ENCODE measurements around the gene KRTAP4-7. TPM values are rescaled to one million over a fixed set of nuclear protein-coding genes. Genes with fewer than 3 reads are reported as not detected.

KRTAP4-7 gene
- total RNA-seq, 1 experiment from 2014 or later = not detected

- no peaks in the 10 kb centered on the region; a peak in 1 of 7 replicates for H3K36me3 Mint-ChIP-seq (ENCODE audit: insufficient read depth in 1 of 3, low read depth in 3 of 3)
- H3T11ph ChIP-seq (ENCODE audit: low read length) = no peak overlapping the region
Observed at GRCh38 chr17:41057547-41057946, 26.4 kb upstream of the KRTAP4-7 start.

More at GRCh38 chr17:41057547-41057946, 26.4 kb upstream of the KRTAP4-7 start:
- H3K23me2 ChIP-seq (ENCODE audit: insufficient read length, low read depth, low read length, poor library complexity, severe bottlenecking) = no peaks in the 10 kb centered on the region
- no peak overlapping the region for H3K9ac ChIP-seq (ENCODE audit: extremely low read depth, insufficient read length, low read length)
- no peak overlapping the region for H3K23ac ChIP-seq (ENCODE audit: insufficient read length, low read depth, low read length)
- no peak for DNase-seq
- H3K27me3 ChIP-seq (ENCODE audit: insufficient read depth, low read length) = no peaks in the 10 kb centered on the region
- no peaks in the 10 kb centered on the region for H3K4me1 ChIP-seq (ENCODE audit: insufficient read depth, low read length)
- no peak overlapping the region for H4K8ac ChIP-seq (replicated peaks; ENCODE audit: insufficient read length, low read depth, low read length)
- no peak overlapping the region for H3K18ac ChIP-seq (ENCODE audit: insufficient read length, low read depth, low read length)
- no peak overlapping the region for H4K5ac ChIP-seq (ENCODE audit: insufficient read length, low read depth, low read length)
- no peak overlapping the region for H3K14ac ChIP-seq (ENCODE audit: insufficient read depth, low read length)
- Mint-ChIP-seq H3K9me3 (peaks cover 0 to 6% of the 10 kb centered on the region in 2 experiments; a peak in 2 of 5 replicates), H3K4me3 (no peak overlapping the region), H3K27me3 (ENCODE audit: low read depth) (no peaks in the 10 kb centered on the region), H3K27ac (no peak overlapping the region), H3K4me1 (peaks cover 4 to 7% of the 10 kb centered on the region in 2 experiments)
- no peak overlapping the region for H2BK20ac ChIP-seq (ENCODE audit: low read depth, low read length, poor library complexity, severe bottlenecking)
- H3K4me2 ChIP-seq (ENCODE audit: insufficient read depth, insufficient read length, low read length) = no peak overlapping the region
- no peak overlapping the region for H2AFZ ChIP-seq (ENCODE audit: low read length)
- no peaks in the 10 kb centered on the region for H3K9me3 ChIP-seq (ENCODE audit: control insufficient read depth, low read depth, low read length)
- no peak overlapping the region for H3K27ac ChIP-seq (ENCODE audit: insufficient read length, low read depth, low read length)
- no peak overlapping the region for H3K4ac ChIP-seq (ENCODE audit: low read depth, low read length)
- no peak overlapping the region for H2BK5ac ChIP-seq (ENCODE audit: insufficient read length, low read length)
- no peak overlapping the region for H4K91ac ChIP-seq (ENCODE audit: insufficient read length, low read depth, low read length)
- H2BK120ac ChIP-seq (ENCODE audit: low read depth, low read length, poor library complexity, severe bottlenecking) = no peak overlapping the region
- H3K79me2 ChIP-seq (ENCODE audit: insufficient read depth, low read length) = no peaks in the 10 kb centered on the region
- WGBS (ENCODE audit: extremely low coverage, insufficient read length, low lambda C conversion rate) = no CpG with 5 or more reads among the region's 1 CpG
- H2AK5ac ChIP-seq (ENCODE audit: insufficient read length, low read length) = no peak overlapping the region
- H3K79me1 ChIP-seq (ENCODE audit: insufficient read depth, low read depth, low read length, poor library complexity, severe bottlenecking) = no peaks in the 10 kb centered on the region
- no peaks in the 10 kb centered on the region for H4K20me1 ChIP-seq (ENCODE audit: control insufficient read depth, insufficient read depth, insufficient read length)
- no peak overlapping the region for H3K56ac ChIP-seq (ENCODE audit: insufficient read length, low read depth, low read length)
- H2BK15ac ChIP-seq (ENCODE audit: low read depth, low read length) = no peak overlapping the region
- H2BK12ac ChIP-seq (ENCODE audit: insufficient read length, low read depth, low read length) = no peak overlapping the region
- TF ChIP-seq, protein P1, sequence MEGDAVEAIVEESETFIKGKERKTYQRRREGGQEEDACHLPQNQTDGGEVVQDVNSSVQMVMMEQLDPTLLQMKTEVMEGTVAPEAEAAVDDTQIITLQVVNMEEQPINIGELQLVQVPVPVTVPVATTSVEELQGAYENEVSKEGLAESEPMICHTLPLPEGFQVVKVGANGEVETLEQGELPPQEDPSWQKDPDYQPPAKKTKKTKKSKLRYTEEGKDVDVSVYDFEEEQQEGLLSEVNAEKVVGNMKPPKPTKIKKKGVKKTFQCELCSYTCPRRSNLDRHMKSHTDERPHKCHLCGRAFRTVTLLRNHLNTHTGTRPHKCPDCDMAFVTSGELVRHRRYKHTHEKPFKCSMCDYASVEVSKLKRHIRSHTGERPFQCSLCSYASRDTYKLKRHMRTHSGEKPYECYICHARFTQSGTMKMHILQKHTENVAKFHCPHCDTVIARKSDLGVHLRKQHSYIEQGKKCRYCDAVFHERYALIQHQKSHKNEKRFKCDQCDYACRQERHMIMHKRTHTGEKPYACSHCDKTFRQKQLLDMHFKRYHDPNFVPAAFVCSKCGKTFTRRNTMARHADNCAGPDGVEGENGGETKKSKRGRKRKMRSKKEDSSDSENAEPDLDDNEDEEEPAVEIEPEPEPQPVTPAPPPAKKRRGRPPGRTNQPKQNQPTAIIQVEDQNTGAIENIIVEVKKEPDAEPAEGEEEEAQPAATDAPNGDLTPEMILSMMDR (conservative IDR thresholded peaks at IDR 0.05) = no peak
